Subcutaneous abdominal adipose tissue (tissue), 5 donors: ENCODE results near the gene FBLIM1.

Experiments used
- H3K27ac ChIP-seq: one replicate; pipeline ENCODE4 v1.7.0; 2013; ENCODE audit warnings: low read depth, mild to moderate bottlenecking, inconsistent platforms, low read length, moderate library complexity
- H3K27me3 ChIP-seq, 5 donors: one replicate each; pipeline ENCODE4 v1.7.0; 2013; ENCODE audit warnings: low read length in 5 of 5, inconsistent platforms in 1 of 5; ENCODE audit not compliant: control insufficient read depth in 5 of 5, insufficient read depth in 4 of 5
- H3K36me3 ChIP-seq, 5 donors: one replicate each; pipeline ENCODE4 v1.7.0; 2013; ENCODE audit warnings: low read length in 5 of 5; ENCODE audit not compliant: control insufficient read depth in 5 of 5, insufficient read depth in 5 of 5
- H3K4me1 ChIP-seq, 5 donors: one replicate each; pipeline ENCODE4 v1.7.0; 2013; ENCODE audit warnings: low read length in 5 of 5, mild to moderate bottlenecking in 3 of 5, moderate library complexity in 1 of 5; ENCODE audit not compliant: control insufficient read depth in 5 of 5, insufficient read depth in 5 of 5
- H3K4me3 ChIP-seq, 5 donors: one replicate each; pipeline ENCODE4 v1.7.0; 2013; ENCODE audit warnings: low read length in 5 of 5, low read depth in 1 of 5
- H3K9ac ChIP-seq, 5 donors: one replicate each; pipeline ENCODE4 v1.7.0; 2013; ENCODE audit warnings: low read length in 5 of 5, mild to moderate bottlenecking in 4 of 5, moderate library complexity in 3 of 5
- H3K9me3 ChIP-seq, 5 donors: one replicate each; pipeline ENCODE4 v1.7.0; 2013; ENCODE audit warnings: low read length in 5 of 5; ENCODE audit not compliant: control insufficient read depth in 5 of 5
- donor health status: healthy.
- donor health status: healthy.
- donor health status: healthy.
- donor health status: healthy.
- donor health status: healthy.

FBLIM1 gene

DNA sequence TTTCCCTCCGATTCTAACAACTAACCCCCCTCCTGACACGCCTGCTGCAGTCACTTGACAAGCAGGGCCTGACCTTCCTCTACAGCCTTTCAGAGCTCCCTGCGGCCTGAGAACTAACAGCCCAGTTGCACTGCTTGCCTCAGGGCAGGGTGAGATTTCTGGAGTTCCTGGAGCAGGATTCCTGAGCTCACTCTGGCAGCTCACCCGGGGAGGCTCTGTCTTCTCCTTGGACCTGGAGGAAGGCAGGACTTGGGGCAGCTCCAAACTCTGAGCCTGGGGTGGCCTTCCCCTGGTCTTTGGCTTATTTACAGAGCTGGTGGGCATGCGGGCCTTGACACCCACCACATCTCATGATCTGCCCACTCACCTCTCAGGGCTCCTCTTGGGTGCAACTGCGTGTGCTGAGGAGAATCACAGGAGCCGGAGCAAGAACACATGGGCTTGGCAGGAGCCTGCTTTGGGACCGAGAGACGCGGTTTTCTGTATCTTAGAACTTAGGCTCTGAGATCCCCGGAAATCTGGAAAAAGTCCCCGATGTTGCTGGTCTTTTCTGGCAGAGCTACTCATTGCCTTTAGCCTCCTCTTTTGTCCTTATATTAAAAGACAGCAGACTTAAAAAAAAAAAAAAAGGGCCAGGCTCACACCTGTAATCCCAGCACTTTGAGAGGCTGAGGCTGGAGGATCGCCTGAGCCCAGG lies 35.6 kb upstream of the FBLIM1 start:
- peaks cover 0 to 22% (median 11%) of the 10 kb centered on the region in 5 donors for H3K4me1 ChIP-seq
- H3K27me3 ChIP-seq: no peaks in the 10 kb centered on the region
- H3K4me3 ChIP-seq: no peak overlapping the region
- H3K9ac ChIP-seq: peak overlapping the region in 2 of 5 donors; percentile 28 to 42
- peaks cover 2 to 94% (median 79%) of the 10 kb centered on the region in 5 donors for H3K36me3 ChIP-seq
- H3K27ac ChIP-seq: peak overlapping the region; percentile 58
- no peaks in the 10 kb centered on the region for H3K9me3 ChIP-seq

- H3K27ac ChIP-seq: peak overlapping the region; percentile 58
- no peaks in the 10 kb centered on the region for H3K9me3 ChIP-seq
- peak overlapping the region in 1 of 5 donors; percentile 42 for H3K9ac ChIP-seq
- H3K4me3 ChIP-seq: no peak overlapping the region
- H3K27me3 ChIP-seq: no peaks in the 10 kb centered on the region
- H3K36me3 ChIP-seq: peaks cover under 1 to 94% (median 79%) of the 10 kb centered on the region in 5 donors
- H3K4me1 ChIP-seq: peaks cover 0 to 17% (median 11%) of the 10 kb centered on the region in 5 donors
Observed at GRCh38 chr1:15723631-15724246, 34.9 kb upstream of the FBLIM1 start.

GRCh38 chr1:15724949-15725880 lies 33.4 kb upstream of the FBLIM1 start:
- no peak overlapping the region for H3K4me3 ChIP-seq
- H3K27me3 ChIP-seq: no peaks in the 10 kb centered on the region
- H3K9ac ChIP-seq: peak overlapping the region in 1 of 5 donors; percentile 13
- H3K4me1 ChIP-seq: peaks cover 0 to 17% (median 11%) of the 10 kb centered on the region in 5 donors
- peaks cover 0 to 94% (median 79%) of the 10 kb centered on the region in 5 donors for H3K36me3 ChIP-seq
- no peak overlapping the region for H3K27ac ChIP-seq
- H3K9me3 ChIP-seq: no peaks in the 10 kb centered on the region

DNA sequence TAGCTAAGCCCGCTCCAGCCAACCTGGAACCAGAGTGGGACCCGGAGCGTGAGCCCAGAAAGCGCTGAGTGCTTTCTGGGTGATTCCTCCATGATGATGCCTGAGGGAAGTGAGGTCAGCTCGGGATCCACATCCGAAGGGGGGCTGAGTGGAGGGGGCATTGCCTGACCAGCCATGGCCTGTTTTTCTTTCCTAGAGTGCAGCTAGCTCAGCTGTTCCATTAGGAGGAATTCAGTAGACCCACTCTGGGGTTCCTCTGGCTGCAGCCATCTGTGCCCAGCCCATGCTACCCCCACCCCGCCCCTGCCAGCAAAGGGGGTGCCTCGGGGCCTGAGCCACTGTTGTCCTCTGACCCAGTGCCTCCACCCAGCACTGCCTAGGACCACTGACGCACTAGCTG lies 32.1 kb upstream of the FBLIM1 start:
- Histone ChIP-seq H3K4me1 (peaks cover 0 to 17% (median 11%) of the 10 kb centered on the region in 5 donors), H3K9ac (no peak overlapping the region), H3K36me3 (peaks cover 0 to 94% (median 79%) of the 10 kb centered on the region in 5 donors), H3K27ac (no peak overlapping the region), H3K27me3 (no peaks in the 10 kb centered on the region), H3K9me3 (no peaks in the 10 kb centered on the region), H3K4me3 (no peak overlapping the region)

DNA sequence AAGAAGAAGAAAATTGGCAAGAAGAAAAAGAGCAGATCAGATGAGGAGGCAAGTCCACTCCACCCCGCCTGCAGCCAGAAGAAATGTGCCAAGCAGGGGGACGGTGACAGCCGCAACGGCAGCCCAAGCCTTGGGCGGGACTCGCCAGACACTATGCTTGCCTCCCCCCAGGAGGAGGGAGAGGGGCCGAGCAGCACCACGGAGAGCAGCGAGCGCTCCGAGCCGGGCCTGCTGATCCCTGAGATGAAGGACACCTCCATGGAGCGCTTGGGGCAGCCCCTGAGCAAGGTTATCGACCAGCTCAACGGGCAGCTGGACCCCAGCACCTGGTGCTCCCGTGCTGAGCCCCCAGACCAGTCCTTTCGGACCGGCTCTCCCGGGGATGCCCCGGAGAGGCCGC lies 31.6 kb upstream of the FBLIM1 start:
- no peaks in the 10 kb centered on the region for H3K27me3 ChIP-seq
- no peak overlapping the region for H3K9ac ChIP-seq
- H3K36me3 ChIP-seq: peaks cover 0 to 94% (median 82%) of the 10 kb centered on the region in 5 donors
- H3K9me3 ChIP-seq: no peaks in the 10 kb centered on the region
- no peak overlapping the region for H3K27ac ChIP-seq
- H3K4me1 ChIP-seq: peaks cover 0 to 17% (median 11%) of the 10 kb centered on the region in 5 donors
- no peak overlapping the region for H3K4me3 ChIP-seq

DNA sequence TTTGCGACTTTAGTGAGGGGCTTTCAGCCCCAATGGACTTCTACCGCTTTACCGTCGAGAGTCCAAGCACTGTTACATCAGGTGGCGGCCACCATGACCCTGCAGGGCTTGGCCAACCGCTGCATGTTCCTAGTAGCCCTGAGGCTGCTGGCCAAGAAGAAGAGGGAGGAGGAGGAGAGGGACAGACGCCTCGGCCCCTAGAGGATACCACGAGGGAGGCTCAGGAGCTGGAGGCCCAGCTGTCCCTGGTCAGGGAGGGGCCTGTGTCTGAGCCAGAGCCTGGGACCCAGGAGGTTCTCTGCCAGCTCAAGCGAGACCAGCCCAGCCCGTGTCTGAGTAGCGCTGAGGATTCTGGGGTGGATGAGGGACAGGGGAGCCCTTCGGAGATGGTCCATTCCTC lies 31.2 kb upstream of the FBLIM1 start:
- H3K27ac ChIP-seq: no peak overlapping the region
- H3K9ac ChIP-seq: no peak overlapping the region
- H3K4me1 ChIP-seq: peaks cover 0 to 15% (median 11%) of the 10 kb centered on the region in 5 donors
- H3K4me3 ChIP-seq: no peak overlapping the region
- H3K36me3 ChIP-seq: peaks cover 0 to 96% (median 84%) of the 10 kb centered on the region in 5 donors
- H3K9me3 ChIP-seq: no peaks in the 10 kb centered on the region
- no peaks in the 10 kb centered on the region for H3K27me3 ChIP-seq

DNA sequence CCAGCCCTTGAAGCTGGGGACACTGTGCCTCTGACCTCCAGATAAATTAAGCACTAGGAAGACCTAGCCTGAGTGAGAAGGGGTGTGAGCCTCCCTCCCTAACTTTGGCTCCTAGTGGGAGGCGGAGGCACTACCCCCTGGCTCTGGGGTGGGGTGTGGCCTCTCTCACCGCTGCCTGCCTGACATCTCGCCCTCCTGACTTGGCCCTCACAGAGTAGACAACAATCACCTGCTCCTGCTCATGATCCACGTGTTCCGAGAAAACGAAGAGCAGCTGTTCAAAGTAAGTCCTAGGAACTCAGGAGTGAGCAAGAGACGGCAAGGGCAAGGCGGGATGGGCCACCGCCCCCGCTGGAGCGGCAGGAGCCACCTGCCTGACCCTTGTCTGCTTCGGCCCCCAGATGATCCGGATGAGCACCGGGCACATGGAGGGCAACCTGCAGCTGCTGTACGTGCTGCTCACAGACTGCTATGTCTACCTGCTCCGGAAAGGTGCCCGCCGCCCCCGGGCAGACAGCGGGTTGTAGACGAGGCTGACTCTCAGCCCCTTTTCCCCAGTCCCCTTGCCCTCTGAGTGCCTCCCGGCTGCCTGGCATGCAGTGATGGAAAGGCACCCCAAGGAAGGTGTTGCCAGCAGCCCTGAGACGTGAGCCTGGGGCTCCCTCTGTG lies 30.6 kb upstream of the FBLIM1 start:
- Histone ChIP-seq H3K9me3 (no peaks in the 10 kb centered on the region), H3K27ac (no peak overlapping the region), H3K4me1 (peaks cover 0 to 9% (median 7%) of the 10 kb centered on the region in 5 donors), H3K36me3 (peaks cover 0 to 96% (median 84%) of the 10 kb centered on the region in 5 donors), H3K9ac (no peak overlapping the region), H3K27me3 (no peaks in the 10 kb centered on the region), H3K4me3 (no peak overlapping the region)

GRCh38 chr1:15728937-15729657 lies 29.5 kb upstream of the FBLIM1 start:
- no peak overlapping the region for H3K4me3 ChIP-seq
- no peak overlapping the region for H3K27ac ChIP-seq
- H3K9ac ChIP-seq: no peak overlapping the region
- no peaks in the 10 kb centered on the region for H3K9me3 ChIP-seq
- H3K27me3 ChIP-seq: no peaks in the 10 kb centered on the region
- no peaks in the 10 kb centered on the region for H3K4me1 ChIP-seq
- peaks cover 0 to 97% (median 91%) of the 10 kb centered on the region in 5 donors for H3K36me3 ChIP-seq

DNA sequence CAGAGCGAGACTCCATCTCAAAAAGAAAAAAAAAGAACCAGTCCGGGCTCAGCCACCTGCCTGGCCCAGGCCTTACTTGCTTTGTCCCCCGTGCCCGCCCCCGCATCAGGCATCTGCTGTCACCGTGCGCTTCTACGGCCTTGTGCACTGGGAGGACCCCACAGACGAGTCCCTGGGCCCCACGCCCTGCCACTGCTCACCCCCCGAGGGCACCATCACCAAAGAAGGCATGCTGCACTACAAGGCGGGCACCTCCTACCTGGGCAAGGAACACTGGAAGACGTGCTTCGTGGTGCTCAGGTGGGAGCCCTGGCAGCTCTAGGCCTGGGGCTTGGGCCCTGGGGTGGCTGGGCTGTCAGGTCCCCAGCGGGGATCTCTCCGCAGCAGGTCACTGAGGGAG lies 28.2 kb upstream of the FBLIM1 start:
- peaks cover 0 to 9% (median 8%) of the 10 kb centered on the region in 5 donors for H3K4me1 ChIP-seq
- H3K27ac ChIP-seq: no peak overlapping the region
- H3K9me3 ChIP-seq: no peaks in the 10 kb centered on the region
- no peaks in the 10 kb centered on the region for H3K27me3 ChIP-seq
- H3K4me3 ChIP-seq: no peak overlapping the region
- H3K9ac ChIP-seq: no peak overlapping the region
- peaks cover 0 to 98% (median 94%) of the 10 kb centered on the region in 5 donors for H3K36me3 ChIP-seq
